Measurements from ENCODE around the gene PCSK5. TPM values are rescaled to one million over a fixed set of nuclear protein-coding genes. Genes with fewer than 3 reads are reported as not detected.
"Not testable (repeated sequence)": the region's sequence is repeated elsewhere in the genome, so short reads cannot be mapped to it uniquely, and the experiment has no call there.

PCSK5 gene
- total RNA-seq, 8 experiments from 2014 or later: 1.8 to 21.4 (median 4.9) TPM

DNA sequence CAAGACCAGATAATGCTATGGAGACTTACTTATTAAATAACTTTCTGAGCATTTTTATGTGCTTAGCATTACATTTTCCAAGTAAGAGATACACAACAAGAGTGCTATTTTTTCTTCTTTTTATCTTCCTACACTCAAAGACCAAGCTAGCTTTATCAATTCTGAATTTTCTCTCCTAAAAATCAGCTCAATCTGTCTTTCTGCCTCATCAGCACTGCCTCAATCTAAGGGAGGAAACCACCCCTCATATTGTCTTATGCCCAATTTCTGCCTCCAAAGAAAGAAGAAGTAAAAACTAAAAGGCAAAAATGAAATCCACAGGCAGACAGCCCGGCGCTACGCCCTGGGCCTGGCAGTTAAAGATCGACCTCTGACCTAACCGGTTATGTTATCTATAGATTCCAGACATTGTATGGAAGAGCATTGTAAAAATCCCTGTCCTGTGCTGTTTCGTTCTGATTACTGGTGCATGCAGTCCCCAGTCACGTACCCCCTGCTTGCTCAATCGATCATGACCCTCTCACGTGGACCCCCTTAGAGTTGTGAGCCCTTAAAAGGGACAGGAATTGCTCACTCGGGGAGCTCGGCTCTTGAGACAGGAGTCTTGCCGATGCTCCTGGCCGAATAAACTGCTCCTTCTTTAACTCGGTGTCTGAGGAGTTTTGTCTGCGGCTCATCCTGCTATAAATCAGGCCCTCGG is 472.0 kb downstream of the PCSK5 start:
- in situ Hi-C loops (cut with MboI; ENCODE audit: low pct_unique_long_range_greater_than_20kb in 2 of 9, low sequenced_read_pairs in 9 of 9, unreplicated experiment in 9 of 9); H3K4me1 ChIP-seq (replicated peaks in 1 of 2); ATAC-seq (replicated peaks in 6 of 8); H3K27ac ChIP-seq; H3K4me3 ChIP-seq: not testable (repeated sequence)
- WGBS, 10 experiments: 63 to 95% (median 87%) methylated on average over 1 to 9 of the region's 16 CpGs; no CpG with 5 or more reads in 3 of the 10 experiments

- Histone ChIP-seq H3K27ac (no peak overlapping the region), H3K4me1 (replicated peaks in 1 of 2) (no peaks in the 10 kb centered on the region), H3K4me3 (no peak overlapping the region)
- ATAC-seq (replicated peaks in 6 of 8): no peak
- in situ Hi-C loops (cut with MboI; ENCODE audit: low pct_unique_long_range_greater_than_20kb in 2 of 9, low sequenced_read_pairs in 9 of 9, unreplicated experiment in 9 of 9): no loop called here
- 56 to 100% (median 87%) methylated on average over 1 to 3 of the region's 3 CpGs; no CpG with 5 or more reads in 1 of the 10 experiments for WGBS, 10 experiments
These were observed 472.5 kb downstream of the PCSK5 start for GRCh38 chr9:76363032-76363395.

DNA sequence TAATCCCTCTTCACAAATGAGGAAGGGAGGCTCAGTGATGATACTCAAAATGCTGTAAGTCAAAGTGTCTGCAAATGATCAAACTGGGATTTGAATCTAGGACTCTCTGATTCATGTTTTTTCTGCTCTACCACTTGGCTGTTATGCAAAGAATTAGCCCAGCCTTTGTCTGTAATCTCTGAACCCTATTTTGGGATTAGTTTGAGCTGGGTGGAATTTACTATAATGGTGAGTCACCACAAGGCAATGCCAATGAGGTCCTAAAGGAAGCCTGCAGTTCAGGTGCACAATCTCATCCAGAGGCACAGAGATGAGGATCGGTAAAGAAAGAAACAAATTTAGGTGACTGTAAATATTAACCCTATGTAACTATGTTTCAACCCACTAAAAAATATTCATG is 474.6 kb downstream of the PCSK5 start:
- WGBS, 10 experiments: 17 to 100% (median 85%) methylated on average over 1 of the region's 1 CpG; no CpG with 5 or more reads in 6 of the 10 experiments
- peak in 3 of 8 experiments; percentile 50 to 97 (median 97) for ATAC-seq (replicated peaks in 6 of 8)
- H3K27ac ChIP-seq: no peak overlapping the region
- no peaks in the 10 kb centered on the region for H3K4me1 ChIP-seq (replicated peaks in 1 of 2)
- in situ Hi-C loops (cut with MboI; ENCODE audit: low pct_unique_long_range_greater_than_20kb in 2 of 9, low sequenced_read_pairs in 9 of 9, unreplicated experiment in 9 of 9): no loop called here
- H3K4me3 ChIP-seq: no peak overlapping the region

GRCh38 chr9:76366275-76366674 is 475.8 kb downstream of the PCSK5 start:
- in situ Hi-C loops (cut with MboI; ENCODE audit: low pct_unique_long_range_greater_than_20kb in 2 of 9, low sequenced_read_pairs in 9 of 9, unreplicated experiment in 9 of 9): no loop called here
- WGBS, 10 experiments: 67 to 90% (median 86%) methylated on average over 2 to 4 of the region's 4 CpGs
- peak in 2 of 8 experiments; percentile 13 to 63 for ATAC-seq (replicated peaks in 6 of 8)

DNA sequence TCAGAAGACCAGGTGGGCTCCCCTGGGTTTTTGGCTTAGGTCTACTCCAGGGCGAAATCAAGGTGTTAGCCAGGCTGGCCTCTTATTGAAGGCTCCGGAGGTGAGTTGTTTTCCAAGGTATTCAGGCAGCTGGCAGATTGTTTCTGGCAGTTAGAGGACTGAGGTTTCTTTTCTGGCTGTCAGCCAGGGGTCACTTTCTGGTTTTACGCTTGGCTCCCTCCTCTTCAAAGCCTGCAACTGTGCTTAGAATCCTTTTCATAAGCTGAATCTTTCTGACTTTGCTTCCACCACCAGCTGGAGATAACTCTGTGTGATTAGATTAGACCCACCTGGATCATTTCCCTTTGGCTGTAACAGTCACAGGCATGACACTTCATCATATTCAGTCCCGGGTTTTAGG is 479.1 kb downstream of the PCSK5 start:
- WGBS, 10 experiments: 20 to 84% (median 67%) methylated on average over 1 to 2 of the region's 4 CpGs; no CpG with 5 or more reads in 3 of the 10 experiments
- ATAC-seq (replicated peaks in 6 of 8): no peak

More at GRCh38 chr9:76366275-76366674, 475.8 kb downstream of the PCSK5 start:
- H3K4me1 ChIP-seq (replicated peaks in 1 of 2): no peaks in the 10 kb centered on the region
- H3K4me3 ChIP-seq: no peak overlapping the region
- no peak overlapping the region for H3K27ac ChIP-seq

GRCh38 chr9:76370396-76371023 is 480.0 kb downstream of the PCSK5 start:
- 58 to 94% (median 71%) methylated on average over 1 to 3 of the region's 3 CpGs; no CpG with 5 or more reads in 1 of the 10 experiments for WGBS, 10 experiments
- Histone ChIP-seq H3K27ac (no peak overlapping the region), H3K4me1 (replicated peaks in 1 of 2) (peaks cover 0 to 9% of the 10 kb centered on the region in 2 donors), H3K4me3 (no peak overlapping the region)
- no peak for ATAC-seq (replicated peaks in 6 of 8)
- in situ Hi-C loops (cut with MboI; ENCODE audit: low pct_unique_long_range_greater_than_20kb in 2 of 9, low sequenced_read_pairs in 9 of 9, unreplicated experiment in 9 of 9): no loop called here

More for the DNA sequence above, 479.1 kb downstream of the PCSK5 start:
- Histone ChIP-seq H3K4me1 (replicated peaks in 1 of 2) (no peaks in the 10 kb centered on the region), H3K27ac (no peak overlapping the region), H3K4me3 (no peak overlapping the region)
- in situ Hi-C loops (cut with MboI; ENCODE audit: low pct_unique_long_range_greater_than_20kb in 2 of 9, low sequenced_read_pairs in 9 of 9, unreplicated experiment in 9 of 9): no loop called here

DNA sequence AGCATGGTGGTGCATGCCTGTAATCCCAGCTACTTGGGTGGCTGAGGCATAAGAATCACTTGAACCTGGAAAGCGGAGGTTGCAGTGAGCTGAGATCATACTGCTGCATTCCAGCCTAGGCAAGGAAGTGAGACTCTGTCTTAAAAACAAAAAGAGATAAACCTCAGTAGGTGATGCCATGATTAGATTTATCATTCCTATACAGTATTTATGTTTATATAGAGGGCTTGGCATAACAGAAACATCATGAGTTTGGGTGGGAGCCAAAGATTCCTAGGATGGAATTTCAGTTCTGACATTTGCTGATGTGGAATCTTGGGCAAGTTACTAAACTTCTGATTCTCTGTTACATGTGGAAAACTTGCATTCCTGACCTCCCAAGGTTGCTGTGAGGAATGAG is 481.4 kb downstream of the PCSK5 start:
- no peak overlapping the region for H3K27ac ChIP-seq
- H3K4me1 ChIP-seq (replicated peaks in 1 of 2): peaks cover 0 to 10% of the 10 kb centered on the region in 2 donors
- H3K4me3 ChIP-seq: no peak overlapping the region
- WGBS, 10 experiments: 100% methylated on average over 1 of the region's 1 CpG; no CpG with 5 or more reads in 7 of the 10 experiments
- peak in 1 of 8 experiments; percentile 41 for ATAC-seq (replicated peaks in 6 of 8)
- in situ Hi-C loops (cut with MboI; ENCODE audit: low pct_unique_long_range_greater_than_20kb in 2 of 9, low sequenced_read_pairs in 9 of 9, unreplicated experiment in 9 of 9): no loop called here

DNA sequence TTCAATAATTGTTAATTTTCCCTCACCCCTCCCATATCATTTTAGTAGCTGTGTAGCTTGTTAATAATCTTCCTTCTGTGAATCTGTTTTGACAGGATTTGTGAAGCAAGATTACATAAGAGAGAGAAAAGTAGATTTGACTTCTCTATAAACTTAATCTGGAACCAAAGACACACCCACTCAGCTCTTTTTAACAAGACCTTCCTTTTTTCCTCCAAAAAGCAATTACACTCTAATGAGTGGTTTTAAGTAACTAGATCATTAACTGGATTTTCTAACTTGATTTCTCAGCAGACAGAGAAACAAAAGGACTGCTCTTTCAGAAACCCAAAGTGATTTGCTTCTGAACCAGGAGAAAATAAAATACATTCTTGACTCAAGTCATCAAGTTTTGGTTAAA is 481.9 kb downstream of the PCSK5 start:
- Histone ChIP-seq H3K4me3 (no peak overlapping the region), H3K4me1 (replicated peaks in 1 of 2) (peaks cover 0 to 10% of the 10 kb centered on the region in 2 donors), H3K27ac (no peak overlapping the region)
- in situ Hi-C loops (cut with MboI; ENCODE audit: low pct_unique_long_range_greater_than_20kb in 2 of 9, low sequenced_read_pairs in 9 of 9, unreplicated experiment in 9 of 9): no loop called here
- ATAC-seq (replicated peaks in 6 of 8): no peak

DNA sequence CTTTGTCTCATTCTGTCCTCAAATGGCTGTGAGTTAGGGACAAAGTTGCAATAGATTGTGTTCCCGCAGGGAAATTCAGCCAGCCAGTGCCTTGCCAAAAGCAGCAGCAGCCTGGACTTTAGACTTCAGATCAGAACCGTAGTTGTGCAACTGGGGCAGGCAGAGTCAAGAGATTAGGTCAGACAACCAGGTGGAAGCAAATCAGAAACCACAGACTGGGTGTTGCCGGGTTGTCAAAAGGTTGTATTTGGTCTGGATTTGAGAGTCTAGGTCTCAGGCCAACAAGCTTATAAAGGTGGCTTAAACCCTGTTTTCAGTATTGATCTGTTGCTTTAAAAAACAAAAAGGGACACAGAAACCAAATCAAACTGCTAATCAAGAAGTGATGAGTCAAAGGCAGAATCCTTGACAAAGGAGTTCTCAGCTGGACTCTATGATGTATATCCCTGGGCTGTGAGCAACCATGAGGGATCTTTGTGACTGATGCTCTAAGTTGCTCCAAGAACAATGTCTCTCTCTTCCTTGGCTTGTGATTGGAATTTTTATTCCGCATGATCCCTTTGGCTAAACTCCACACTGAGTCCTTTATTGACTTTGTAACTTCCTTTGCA is 482.8 kb downstream of the PCSK5 start:
- peaks cover 0 to 10% of the 10 kb centered on the region in 2 donors for H3K4me1 ChIP-seq (replicated peaks in 1 of 2)
- H3K27ac ChIP-seq: no peak overlapping the region
- WGBS, 10 experiments: 10 to 100% (median 63%) methylated on average over 1 to 4 of the region's 4 CpGs; no CpG with 5 or more reads in 2 of the 10 experiments
- no peak overlapping the region for H3K4me3 ChIP-seq
- in situ Hi-C loops (cut with MboI; ENCODE audit: low pct_unique_long_range_greater_than_20kb in 2 of 9, low sequenced_read_pairs in 9 of 9, unreplicated experiment in 9 of 9): no loop called here
- peak in 2 of 8 experiments; percentile 20 to 47 for ATAC-seq (replicated peaks in 6 of 8)

DNA sequence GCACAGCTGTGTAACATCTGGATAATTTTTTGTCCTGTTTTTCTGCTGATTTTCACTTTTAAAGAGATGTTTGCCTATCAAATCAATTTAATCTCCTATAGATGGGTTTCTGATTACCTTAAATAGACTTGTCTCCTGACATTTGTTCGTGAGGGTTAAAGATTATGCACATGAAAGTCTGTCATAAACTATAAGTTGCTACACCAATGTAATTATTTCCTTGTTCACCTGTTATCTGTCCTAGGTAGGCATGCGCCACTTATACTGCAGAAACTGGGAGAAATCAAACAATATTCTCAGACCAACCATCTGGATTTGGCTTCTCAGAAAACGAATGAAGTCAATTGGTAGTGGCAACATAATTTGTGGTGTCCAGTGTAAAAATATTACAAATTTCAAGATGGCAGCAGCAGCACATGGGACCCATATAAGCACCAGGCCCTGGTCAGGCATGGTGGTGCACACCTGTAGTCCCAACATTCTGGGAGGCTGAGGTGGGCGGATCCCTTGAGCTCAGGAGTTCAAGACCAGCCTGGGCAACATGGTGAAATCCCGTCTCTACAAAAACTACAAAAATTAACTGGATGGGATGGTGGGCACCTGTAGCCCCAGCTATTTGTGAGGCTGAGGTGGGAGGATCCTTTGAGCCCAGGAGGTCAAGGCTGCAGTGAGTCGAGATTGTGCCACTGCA is 483.5 kb downstream of the PCSK5 start:
- in situ Hi-C loops (cut with MboI; ENCODE audit: low pct_unique_long_range_greater_than_20kb in 2 of 9, low sequenced_read_pairs in 9 of 9, unreplicated experiment in 9 of 9): no loop called here
- Histone ChIP-seq H3K4me1 (replicated peaks in 1 of 2) (peaks cover 0 to 10% of the 10 kb centered on the region in 2 donors), H3K27ac (no peak overlapping the region), H3K4me3 (no peak overlapping the region)
- no peak for ATAC-seq (replicated peaks in 6 of 8)
- 38 to 100% (median 84%) methylated on average over 1 to 5 of the region's 6 CpGs for WGBS, 10 experiments

DNA sequence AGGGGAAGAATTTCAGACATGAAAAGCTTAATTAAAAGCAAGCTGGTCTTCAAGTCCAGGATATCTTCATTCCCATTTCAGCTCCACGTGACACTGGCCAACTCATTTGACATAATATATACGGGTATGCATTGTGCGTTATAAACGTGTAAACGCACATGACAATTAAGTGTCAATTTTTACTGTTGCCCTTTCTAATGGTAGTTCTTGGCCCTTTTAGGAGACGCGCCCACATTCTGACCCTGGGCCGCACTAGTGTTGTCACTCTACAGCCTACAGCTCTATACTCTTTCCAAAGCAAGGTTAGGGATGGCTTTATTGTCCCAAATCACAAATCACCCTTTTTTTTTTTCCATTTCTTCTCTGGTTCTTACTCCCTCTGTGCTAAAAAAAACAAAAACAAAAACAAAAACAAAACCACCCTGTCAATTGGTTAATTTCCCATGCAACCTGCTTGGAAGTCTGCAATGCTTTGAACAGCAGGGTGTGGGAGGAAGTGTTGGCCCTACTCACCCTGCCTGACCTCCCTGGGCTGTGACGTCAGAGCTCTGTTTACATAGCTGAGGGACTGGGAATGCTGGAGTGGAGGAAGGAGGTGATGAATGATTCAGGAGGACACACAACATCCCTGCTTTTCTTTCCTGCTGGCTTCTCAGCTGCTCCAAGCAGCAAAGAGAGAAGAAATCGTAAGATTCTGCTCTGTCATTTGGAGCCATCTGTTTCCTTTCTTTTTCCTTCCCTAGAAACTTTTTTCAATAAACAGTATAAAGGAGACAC is 484.5 kb downstream of the PCSK5 start:
- no peak overlapping the region for H3K27ac ChIP-seq
- H3K4me1 ChIP-seq (replicated peaks in 1 of 2): peaks cover 0 to 10% of the 10 kb centered on the region in 2 donors
- WGBS, 10 experiments: 67 to 95% (median 76%) methylated on average over 3 to 10 of the region's 10 CpGs
- in situ Hi-C loops (cut with MboI; ENCODE audit: low pct_unique_long_range_greater_than_20kb in 2 of 9, low sequenced_read_pairs in 9 of 9, unreplicated experiment in 9 of 9): no loop called here
- ATAC-seq (replicated peaks in 6 of 8): peak; percentile 49 to 90 (median 68)
- H3K4me3 ChIP-seq: no peak overlapping the region

GRCh38 chr9:76377791-76378190 is 487.3 kb downstream of the PCSK5 start:
- H3K27ac ChIP-seq: no peak overlapping the region
- in situ Hi-C loops (cut with MboI; ENCODE audit: low pct_unique_long_range_greater_than_20kb in 2 of 9, low sequenced_read_pairs in 9 of 9, unreplicated experiment in 9 of 9): no loop called here
- H3K4me1 ChIP-seq (replicated peaks in 1 of 2): peaks cover 0 to 10% of the 10 kb centered on the region in 2 donors
- H3K4me3 ChIP-seq: no peak overlapping the region
- no peak for ATAC-seq (replicated peaks in 6 of 8)

Measured in motor neuron (in vitro differentiated cells).